DMS153 (cell line): ENCODE measurements around the gene ZBTB40.

Experiments
- DNase-seq: peaks from one replicate; lab custom pipeline; 2025; lab: John Stamatoyannopoulos, UW

The ZBTB40 gene

GRCh38 chr1:22507587-22507986, 55.9 kb downstream of the ZBTB40 start:
- DNase-seq = peak; percentile 47

- DNase-seq = peak; percentile 21
Observed at GRCh38 chr1:22508329-22508728, 56.7 kb downstream of the ZBTB40 start.

GRCh38 chr1:22508991-22509390, 57.3 kb downstream of the ZBTB40 start:
- no peak for DNase-seq

GRCh38 chr1:22509815-22510214, 58.2 kb downstream of the ZBTB40 start:
- DNase-seq = no peak

GRCh38 chr1:22512873-22513272, 61.2 kb downstream of the ZBTB40 start:
- no peak for DNase-seq

- DNase-seq = no peak
Observed at GRCh38 chr1:22516906-22517571, 65.4 kb downstream of the ZBTB40 start.

- DNase-seq = no peak
Observed at GRCh38 chr1:22517956-22518355, 66.3 kb downstream of the ZBTB40 start.

- DNase-seq = no peak
Observed at GRCh38 chr1:22518379-22518778, 66.7 kb downstream of the ZBTB40 start.

GRCh38 chr1:22520871-22521270, 69.2 kb downstream of the ZBTB40 start:
- no peak for DNase-seq

GRCh38 chr1:22521692-22522091, 70.0 kb downstream of the ZBTB40 start:
- no peak for DNase-seq

- no peak for DNase-seq
Observed at GRCh38 chr1:22522221-22522743, 70.6 kb downstream of the ZBTB40 start.

GRCh38 chr1:22524481-22524880, 72.8 kb downstream of the ZBTB40 start:
- no peak for DNase-seq

- no peak for DNase-seq
Observed at GRCh38 chr1:22525211-22525610, 73.6 kb downstream of the ZBTB40 start.

GRCh38 chr1:22525646-22526045, 74.0 kb downstream of the ZBTB40 start:
- DNase-seq = no peak

- no peak for DNase-seq
Observed at GRCh38 chr1:22526098-22526497, 74.4 kb downstream of the ZBTB40 start.

GRCh38 chr1:22526677-22527076, 75.0 kb downstream of the ZBTB40 start:
- DNase-seq = no peak

- no peak for DNase-seq
Observed at GRCh38 chr1:22527122-22527521, 75.5 kb downstream of the ZBTB40 start.

- no peak for DNase-seq
Observed at GRCh38 chr1:22527555-22528296, 76.1 kb downstream of the ZBTB40 start.

GRCh38 chr1:22528451-22528850, 76.8 kb downstream of the ZBTB40 start:
- DNase-seq = no peak

- no peak for DNase-seq
Observed at GRCh38 chr1:22529901-22530621, 78.4 kb downstream of the ZBTB40 start.

GRCh38 chr1:22530715-22531114, 79.1 kb downstream of the ZBTB40 start:
- no peak for DNase-seq

GRCh38 chr1:22531251-22531650, 79.6 kb downstream of the ZBTB40 start:
- no peak for DNase-seq
